ENCODE data around the gene PIH1D2. TPM values are rescaled to one million over a fixed set of nuclear protein-coding genes. Genes with fewer than 3 reads are reported as not detected.

Gene PIH1D2
- total and polyA plus RNA-seq, 2 donors (not counting 1 experiment from before 2014, with no cell fraction given), result 0.06 to 0.67 TPM

DNA sequence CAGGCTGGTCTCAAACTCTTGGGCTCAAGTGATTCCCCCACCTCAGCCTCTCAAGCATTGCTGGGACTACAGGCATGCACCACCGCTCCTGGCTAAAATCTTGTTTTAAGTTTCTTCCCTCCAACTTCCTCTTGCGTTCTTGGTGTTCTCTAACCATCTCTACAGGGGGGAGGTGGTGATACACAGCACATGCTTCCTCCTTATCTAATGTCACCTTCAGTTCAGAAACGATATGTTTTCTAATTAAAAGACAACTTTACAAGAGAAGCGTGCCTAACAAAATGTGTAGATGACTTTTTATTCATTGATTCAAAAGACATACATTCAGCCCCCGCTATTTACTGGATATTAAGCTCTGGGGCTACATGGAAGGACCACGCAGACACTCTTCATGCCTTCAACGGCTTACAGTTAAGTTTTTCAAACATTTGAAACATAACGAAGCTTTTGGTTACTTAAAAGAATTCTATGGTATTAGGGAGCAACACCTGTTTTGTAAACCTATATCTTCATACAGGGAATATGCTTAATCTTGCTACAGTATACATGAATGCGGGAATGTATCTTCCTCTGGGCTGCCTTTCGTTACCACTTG lies 49.5 kb downstream of the PIH1D2 start:
- Mint-ChIP-seq H3K27me3 (no peaks in the 10 kb centered on the region), H3K9me3 (ENCODE audit: insufficient read depth) (no peaks in the 10 kb centered on the region), H3K27ac (peak overlapping the region; percentile 98), H3K4me1 (peaks cover 29% of the 10 kb centered on the region), H3K4me3 (peak overlapping the region; percentile 100)
- Histone ChIP-seq H2AFZ (ENCODE audit: insufficient read depth, low read depth, low read length, poor library complexity, severe bottlenecking) (peak overlapping the region; percentile 99), H3K36me3 (replicated peaks in 1 of 2; ENCODE audit: control extremely low read depth in 1 of 2, control insufficient read depth in 1 of 2, extremely low read depth in 1 of 2, insufficient read depth in 2 of 2, low read length in 1 of 2) (peaks cover 0 to 13% of the 10 kb centered on the region in 2 experiments), H3K4me1 (ENCODE audit: control insufficient read depth in 2 of 2, insufficient read depth in 2 of 2, low read length in 2 of 2) (peaks cover 18 to 20% of the 10 kb centered on the region in 2 donors), H4K20me1 (ENCODE audit: control insufficient read depth, insufficient read depth, low read length, poor library complexity, severe bottlenecking) (no peaks in the 10 kb centered on the region), H3K79me2 (ENCODE audit: control insufficient read depth, insufficient read depth, low read length) (peaks cover 23% of the 10 kb centered on the region), H3K9ac (ENCODE audit: low read length) (peak overlapping the region; percentile 99), H3K4me2 (replicated peaks; ENCODE audit: low read depth, low read length, poor library complexity, severe bottlenecking) (peak overlapping the region; percentile 95), H3K27ac (ENCODE audit: low read length in 2 of 2) (peak overlapping the region; percentile 75 to 83), H3K9me3 (ENCODE audit: control extremely low read depth in 1 of 3, control insufficient read depth in 2 of 3, insufficient read depth in 1 of 3, low read length in 2 of 3) (no peaks in the 10 kb centered on the region), H3K4me3 (ENCODE audit: control extremely low read depth in 1 of 5, extremely low read depth in 1 of 5, insufficient read depth in 1 of 5, low read depth in 2 of 5, low read length in 4 of 5) (peak overlapping the region; percentile 76 to 100 (median 98)), H3K27me3 (replicated peaks in 1 of 4; ENCODE audit: control extremely low read depth in 1 of 4, control insufficient read depth in 3 of 4, insufficient read depth in 4 of 4, low read length in 3 of 4) (no peaks in the 10 kb centered on the region)
- ChIA-PET POLR2A (interaction anchor here (0.6 kb wide), 1 partner anchor 157 kb away, joined by 6 read pairs; no protein-coding TSS in a partner anchor), CTCF (interaction anchor here (1.1 to 1.2 kb wide), 2 partner anchors 48 to 94 kb away, joined by 3 to 4 read pairs; no protein-coding TSS in a partner anchor)
- WGBS (ENCODE audit: insufficient coverage), result 0% methylated on average over 2 of the region's 10 CpGs
- no peak for TF ChIP-seq EZH2 (IDR thresholded peaks at IDR 0.05; ENCODE audit: borderline replicate concordance, insufficient read depth, low read depth, low read length, poor library complexity, severe bottlenecking)
- no peak for TF ChIP-seq CTCF (IDR thresholded peaks at IDR 0.05)
- intact Hi-C loops (cut with micrococcal nuclease), result loop anchor here (2.0 to 10.0 kb wide), 5 partner anchors 49 to 1729 kb away; partner anchors contain the start of genes CFAP68, FDXACB1, PTS and RDX
- ATAC-seq (ENCODE audit: low read depth) (peak; percentile 44), DNase-seq (peak; percentile 73)

- peak overlapping the region; percentile 67 for H3K27ac Mint-ChIP-seq
- H4K20me1 ChIP-seq (ENCODE audit: control insufficient read depth, insufficient read depth, low read length, poor library complexity, severe bottlenecking), result no peaks in the 10 kb centered on the region
- H3K4me3 ChIP-seq (ENCODE audit: control extremely low read depth in 1 of 5, extremely low read depth in 1 of 5, insufficient read depth in 1 of 5, low read depth in 2 of 5, low read length in 4 of 5), result peak overlapping the region in 1 of 5 experiments; percentile 4
- no peaks in the 10 kb centered on the region for H3K9me3 ChIP-seq (ENCODE audit: control extremely low read depth in 1 of 3, control insufficient read depth in 2 of 3, insufficient read depth in 1 of 3, low read length in 2 of 3)
- ChIA-PET CTCF (no interaction called here), POLR2A (no interaction called here)
- H3K4me1 ChIP-seq (ENCODE audit: control insufficient read depth in 2 of 2, insufficient read depth in 2 of 2, low read length in 2 of 2), result peaks cover 18 to 20% of the 10 kb centered on the region in 2 donors
- TF ChIP-seq CTCF (IDR thresholded peaks at IDR 0.05), result no peak
- no peak for TF ChIP-seq EZH2 (IDR thresholded peaks at IDR 0.05; ENCODE audit: borderline replicate concordance, insufficient read depth, low read depth, low read length, poor library complexity, severe bottlenecking)
- H2AFZ ChIP-seq (ENCODE audit: insufficient read depth, low read depth, low read length, poor library complexity, severe bottlenecking), result no peak overlapping the region
- peak overlapping the region; percentile 72 for H3K4me3 Mint-ChIP-seq
- peaks cover 0 to 3% of the 10 kb centered on the region in 2 experiments for H3K36me3 ChIP-seq (replicated peaks in 1 of 2; ENCODE audit: control extremely low read depth in 1 of 2, control insufficient read depth in 1 of 2, extremely low read depth in 1 of 2, insufficient read depth in 2 of 2, low read length in 1 of 2)
- peak overlapping the region in 1 of 2 donors; percentile 43 for H3K27ac ChIP-seq (ENCODE audit: low read length in 2 of 2)
- H3K79me2 ChIP-seq (ENCODE audit: control insufficient read depth, insufficient read depth, low read length), result peaks cover 23% of the 10 kb centered on the region
- intact Hi-C loops (cut with micrococcal nuclease), result loop anchor here (10.0 kb wide), 2 partner anchors 48 to 1728 kb away; partner anchors contain the start of gene RDX
- WGBS (ENCODE audit: insufficient coverage), result 32% methylated on average over 2 of the region's 3 CpGs
- peaks cover 24% of the 10 kb centered on the region for H3K4me1 Mint-ChIP-seq
- H3K27me3 Mint-ChIP-seq, result no peaks in the 10 kb centered on the region
- DNase-seq (peak; percentile 5), ATAC-seq (ENCODE audit: low read depth) (no peak)
- no peaks in the 10 kb centered on the region for H3K9me3 Mint-ChIP-seq (ENCODE audit: insufficient read depth)
- H3K4me2 ChIP-seq (replicated peaks; ENCODE audit: low read depth, low read length, poor library complexity, severe bottlenecking), result peak overlapping the region; percentile 95
- H3K9ac ChIP-seq (ENCODE audit: low read length), result peak overlapping the region; percentile 6
- no peaks in the 10 kb centered on the region for H3K27me3 ChIP-seq (replicated peaks in 1 of 4; ENCODE audit: control extremely low read depth in 1 of 4, control insufficient read depth in 3 of 4, insufficient read depth in 4 of 4, low read length in 3 of 4)
Observed at GRCh38 chr11:112023104-112023503, 50.7 kb downstream of the PIH1D2 start.
